GM23338 (cell line): ENCODE data around the gene C2orf78. TPM values are rescaled to one million over a fixed set of nuclear protein-coding genes. Genes with fewer than 3 reads are reported as not detected.

ENCODE experiments used
- ATAC-seq: fragments of 200-7000 bp; cut with Tn5 transposase; 3 replicates; pipeline ENCODE4 v1.9.1; 2020
- DNase-seq: peaks from one replicate; pipeline ENCODE4 v3.0.0-alpha.2; 2015; ENCODE audit warnings: low spot score
- H2AFZ ChIP-seq: fragments of 200-600 bp; sonication (generic); 2 replicates; pipeline ENCODE4 v1.8.0; 2016; ENCODE audit warnings: antibody characterized with exemption, mild to moderate bottlenecking, moderate library complexity
- H3F3A ChIP-seq: fragments of 200-600 bp; sonication (generic); replicated peaks from 2 replicates; pipeline ENCODE4 v1.8.0; 2017; ENCODE audit warnings: antibody characterized with exemption, mixed run types, low read depth
- H3K27ac ChIP-seq: fragments of 200-600 bp; sonication (generic); 2 replicates; pipeline ENCODE4 v1.6.1; 2016; ENCODE audit warnings: low read depth
- H3K27me3 ChIP-seq: fragments of 200-600 bp; sonication (generic); 2 replicates; pipeline ENCODE4 v1.8.0; 2016; ENCODE audit warnings: mild to moderate bottlenecking, mixed run types, moderate library complexity; ENCODE audit not compliant: insufficient read depth
- H3K36me3 ChIP-seq: fragments of 200-600 bp; sonication (generic); 2 replicates; pipeline ENCODE4 v1.8.0; 2016; ENCODE audit warnings: mild to moderate bottlenecking; ENCODE audit not compliant: insufficient read depth
- H3K4me1 ChIP-seq: fragments of 200-600 bp; sonication (generic); 2 replicates; pipeline ENCODE4 v1.8.0; 2016; ENCODE audit warnings: mild to moderate bottlenecking, moderate library complexity; ENCODE audit not compliant: insufficient read depth
- H3K4me2 ChIP-seq: fragments of 200-600 bp; sonication (generic); 2 replicates; pipeline ENCODE4 v1.7.1; 2017; ENCODE audit warnings: mixed run types
- H3K4me3 ChIP-seq: fragments of 200-600 bp; sonication (generic); 2 replicates; pipeline ENCODE4 v1.6.1; 2016; ENCODE audit warnings: mixed run types
- H3K79me2 ChIP-seq: fragments of 200-600 bp; sonication (generic); replicated peaks from 2 replicates; pipeline ENCODE4 v1.8.0; 2017; ENCODE audit warnings: mild to moderate bottlenecking; ENCODE audit not compliant: insufficient read depth
- H3K9me2 ChIP-seq: fragments of 200-600 bp; sonication (generic); 2 replicates; pipeline ENCODE4 v1.8.0; 2017; ENCODE audit not compliant: insufficient read depth
- H4K20me1 ChIP-seq: fragments of 200-600 bp; sonication (generic); replicated peaks from 2 replicates; pipeline ENCODE4 v1.8.0; 2017; ENCODE audit warnings: mild to moderate bottlenecking; ENCODE audit not compliant: insufficient read depth
- H3K27ac Mint-ChIP-seq: 2 replicates; pipeline ENCODE4 v1.8.0; 2020; ENCODE audit warnings: inconsistent platforms, mild to moderate bottlenecking, moderate library complexity, mixed read lengths
- H3K27me3 Mint-ChIP-seq: 3 replicates; pipeline ENCODE4 v1.8.0; 2022; ENCODE audit warnings: low read depth, mild to moderate bottlenecking, moderate library complexity, mixed read lengths, inconsistent platforms; ENCODE audit not compliant: insufficient read depth, poor library complexity
- H3K36me3 Mint-ChIP-seq: 3 replicates; pipeline ENCODE4 v1.8.0; 2021; ENCODE audit warnings: low read depth, mild to moderate bottlenecking, inconsistent platforms, moderate library complexity, mixed read lengths
- H3K4me1 Mint-ChIP-seq: 3 replicates; pipeline ENCODE4 v1.8.0; 2020; ENCODE audit warnings: mild to moderate bottlenecking, inconsistent platforms, mixed read lengths
- H3K4me3 Mint-ChIP-seq: 3 replicates; pipeline ENCODE4 v1.8.0; 2021; ENCODE audit warnings: moderate library complexity, mild to moderate bottlenecking, inconsistent platforms, mixed read lengths
- H3K9me3 Mint-ChIP-seq: 3 replicates; pipeline ENCODE4 v1.8.0; 2020; ENCODE audit warnings: moderate library complexity, mild to moderate bottlenecking, inconsistent platforms, mixed read lengths
- CREB1 ChIP-seq: fragments of 250-450 bp; sonication (Bioruptor Pico); IDR thresholded peaks from 2 replicates; pipeline ENCODE4 v1.5.0; 2020; ENCODE audit warnings: low read depth, mild to moderate bottlenecking, moderate library complexity
- EZH2 ChIP-seq: fragments of 200-600 bp; sonication (generic); IDR thresholded peaks from one replicate; pipeline ENCODE4 v1.8.0; 2017; ENCODE audit warnings: antibody characterized with exemption, mild to moderate bottlenecking, low read depth; ENCODE audit not compliant: unreplicated experiment
- EZH2phosphoT487 ChIP-seq: fragments of 200-600 bp; sonication (generic); IDR thresholded peaks from one replicate; pipeline ENCODE4 v1.8.1; 2018; ENCODE audit warnings: antibody characterized with exemption; ENCODE audit not compliant: unreplicated experiment
- JUNB ChIP-seq: IDR thresholded peaks from one replicate; pipeline ENCODE4 v1.6.1; 2016; ENCODE audit warnings: antibody characterized with exemption; ENCODE audit not compliant: unreplicated experiment
- NANOG ChIP-seq: IDR thresholded peaks from 2 replicates; pipeline ENCODE4 v1.6.1; 2016; ENCODE audit warnings: antibody characterized with exemption, borderline replicate concordance
- POLR2AphosphoS5 ChIP-seq: IDR thresholded peaks from 2 replicates; pipeline ENCODE4 v1.6.1; 2016; ENCODE audit warnings: antibody characterized with exemption, low read depth
- REST ChIP-seq: IDR thresholded peaks from one replicate; pipeline ENCODE4 v1.6.1; 2018; ENCODE audit warnings: antibody characterized with exemption; ENCODE audit not compliant: unreplicated experiment
- STAT1 ChIP-seq: IDR thresholded peaks from one replicate; pipeline ENCODE4 v1.6.1; 2016; ENCODE audit warnings: antibody characterized with exemption; ENCODE audit not compliant: unreplicated experiment
- ZNF114 ChIP-seq: fragments of 250-450 bp; sonication (Bioruptor Pico); IDR thresholded peaks from 2 replicates; pipeline ENCODE4 v1.5.0; 2020; ENCODE audit warnings: mild to moderate bottlenecking, moderate library complexity
- ZNF331 ChIP-seq: fragments of 250-450 bp; sonication (Bioruptor Pico); IDR thresholded peaks from 2 replicates; pipeline ENCODE4 v1.5.0; 2020; ENCODE audit warnings: low read depth, mild to moderate bottlenecking, moderate library complexity
- ZNF462 ChIP-seq: fragments of 250-450 bp; sonication (Bioruptor Pico); IDR thresholded peaks from 2 replicates; pipeline ENCODE4 v1.5.0; 2020; ENCODE audit warnings: mild to moderate bottlenecking, moderate library complexity
- polyA plus RNA-seq: library from polyadenylated mRNA; unstranded; fragments of >200 nt; fragmentation: Nextera tagmentation; extraction: Ambion mirVana; gene quantifications from 2 replicates; pipeline ENCODE4 v1.2.1, GENCODE V29; 2016
- total RNA-seq: library from RNA; depleted of rRNA; stranded (reverse); fragments of >200 nt; shearing (Covaris generic); gene quantifications from 2 replicates; pipeline ENCODE4 v1.2.3, GENCODE V29; 2014
- TF ChIP-seq, protein P1 (sequence below): IDR thresholded peaks from 2 replicates; pipeline ENCODE4 v1.6.1; 2016; ENCODE audit warnings: antibody characterized with exemption
- TF ChIP-seq, protein P2 (sequence below), 2 experiments: fragments of 200-600 bp in 1 of 2; sonication (generic) in 1 of 2; conservative IDR thresholded peaks; 2 replicates each; pipeline versions ENCODE4 v1.5.1 to v1.6.1; 2016 to 2017; ENCODE audit warnings: antibody characterized with exemption in 2 of 2, low read depth in 2 of 2, mild to moderate bottlenecking in 2 of 2, moderate library complexity in 1 of 2

Gene C2orf78
- total and polyA plus RNA-seq, 2 experiments from 2014 or later = 0.14 to 0.18 TPM

GRCh38 chr2:73837847-73838585, 54.0 kb downstream of the C2orf78 start:
- no peaks in the 10 kb centered on the region for H3K27me3 Mint-ChIP-seq
- Histone ChIP-seq H3K36me3 (peaks cover 9% of the 10 kb centered on the region; the same call in 1 of the 2 replicates), H3K4me1 (no peaks in the 10 kb centered on the region), H3F3A (no peaks in the 10 kb centered on the region), H3K27ac (no peak overlapping the region), H2AFZ (no peak overlapping the region), H3K27me3 (no peaks in the 10 kb centered on the region), H3K4me2 (no peak overlapping the region), H3K4me3 (no peak overlapping the region), H3K9me2 (no peaks in the 10 kb centered on the region), H4K20me1 (peaks cover 25% of the 10 kb centered on the region; the same call in 1 of the 2 replicates), H3K79me2 (peaks cover 16% of the 10 kb centered on the region)
- H3K4me3 Mint-ChIP-seq = no peak overlapping the region
- H3K36me3 Mint-ChIP-seq = peaks cover 21% of the 10 kb centered on the region
- H3K4me1 Mint-ChIP-seq = 0 out of 3 replicates have a peak, but pooled peaks cover 3% of the 10 kb centered on the region
- ATAC-seq = no peak
- TF ChIP-seq JUNB (no peak), REST (no peak), EZH2phosphoT487 (no peak), EZH2 (no peak), CREB1 (no peak), ZNF114 (CRISPR knock-in tag) (no peak), STAT1 (no peak), ZNF462 (CRISPR knock-in tag) (no peak), POLR2AphosphoS5 (no peak), NANOG (no peak), ZNF331 (CRISPR knock-in tag) (no peak)
- TF ChIP-seq, protein P1, sequence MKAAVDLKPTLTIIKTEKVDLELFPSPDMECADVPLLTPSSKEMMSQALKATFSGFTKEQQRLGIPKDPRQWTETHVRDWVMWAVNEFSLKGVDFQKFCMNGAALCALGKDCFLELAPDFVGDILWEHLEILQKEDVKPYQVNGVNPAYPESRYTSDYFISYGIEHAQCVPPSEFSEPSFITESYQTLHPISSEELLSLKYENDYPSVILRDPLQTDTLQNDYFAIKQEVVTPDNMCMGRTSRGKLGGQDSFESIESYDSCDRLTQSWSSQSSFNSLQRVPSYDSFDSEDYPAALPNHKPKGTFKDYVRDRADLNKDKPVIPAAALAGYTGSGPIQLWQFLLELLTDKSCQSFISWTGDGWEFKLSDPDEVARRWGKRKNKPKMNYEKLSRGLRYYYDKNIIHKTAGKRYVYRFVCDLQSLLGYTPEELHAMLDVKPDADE = no peak
- TF ChIP-seq, protein P2, sequence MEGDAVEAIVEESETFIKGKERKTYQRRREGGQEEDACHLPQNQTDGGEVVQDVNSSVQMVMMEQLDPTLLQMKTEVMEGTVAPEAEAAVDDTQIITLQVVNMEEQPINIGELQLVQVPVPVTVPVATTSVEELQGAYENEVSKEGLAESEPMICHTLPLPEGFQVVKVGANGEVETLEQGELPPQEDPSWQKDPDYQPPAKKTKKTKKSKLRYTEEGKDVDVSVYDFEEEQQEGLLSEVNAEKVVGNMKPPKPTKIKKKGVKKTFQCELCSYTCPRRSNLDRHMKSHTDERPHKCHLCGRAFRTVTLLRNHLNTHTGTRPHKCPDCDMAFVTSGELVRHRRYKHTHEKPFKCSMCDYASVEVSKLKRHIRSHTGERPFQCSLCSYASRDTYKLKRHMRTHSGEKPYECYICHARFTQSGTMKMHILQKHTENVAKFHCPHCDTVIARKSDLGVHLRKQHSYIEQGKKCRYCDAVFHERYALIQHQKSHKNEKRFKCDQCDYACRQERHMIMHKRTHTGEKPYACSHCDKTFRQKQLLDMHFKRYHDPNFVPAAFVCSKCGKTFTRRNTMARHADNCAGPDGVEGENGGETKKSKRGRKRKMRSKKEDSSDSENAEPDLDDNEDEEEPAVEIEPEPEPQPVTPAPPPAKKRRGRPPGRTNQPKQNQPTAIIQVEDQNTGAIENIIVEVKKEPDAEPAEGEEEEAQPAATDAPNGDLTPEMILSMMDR (conservative IDR thresholded peaks at IDR 0.05; ENCODE audit: low read depth in 2 of 2) = no peak
- DNase-seq = no peak
- H3K9me3 Mint-ChIP-seq = no peaks in the 10 kb centered on the region
- H3K27ac Mint-ChIP-seq = no peak overlapping the region
